GM12801 (cell line): ENCODE measurements around the gene TNIK.

Source experiments
- TF ChIP-seq, protein P1 (sequence below): IDR thresholded peaks from one replicate; pipeline ENCODE4 v1.5.1; 2011; ENCODE audit warnings: control low read depth; ENCODE audit not compliant: insufficient read length; ENCODE audit errors: extremely low read depth

TNIK gene

DNA sequence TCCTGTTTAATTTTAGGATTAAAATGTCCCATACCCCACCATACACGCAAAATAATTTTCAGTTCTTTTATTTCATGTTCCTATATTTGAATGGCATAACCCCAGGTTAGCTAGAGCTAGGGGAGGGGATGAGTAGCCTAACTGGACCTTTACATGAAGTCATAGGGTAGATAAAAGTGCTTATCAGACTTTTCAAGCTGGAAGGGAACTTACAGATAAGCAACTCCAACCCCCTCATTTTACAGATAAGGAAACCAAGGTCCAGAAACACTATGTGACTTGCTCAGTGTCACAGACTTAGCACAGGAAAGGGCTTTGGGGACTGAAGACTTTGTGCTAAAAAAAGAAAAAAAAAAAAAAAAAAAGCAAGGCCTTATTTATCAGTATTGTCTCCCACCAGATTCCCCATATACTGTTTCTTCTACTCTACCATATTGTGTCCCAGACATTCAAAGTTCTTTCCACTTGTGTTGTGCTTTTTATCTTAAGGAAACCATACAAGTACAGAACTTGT is 10.6 kb upstream of the TNIK start:
- TF ChIP-seq, protein P1, sequence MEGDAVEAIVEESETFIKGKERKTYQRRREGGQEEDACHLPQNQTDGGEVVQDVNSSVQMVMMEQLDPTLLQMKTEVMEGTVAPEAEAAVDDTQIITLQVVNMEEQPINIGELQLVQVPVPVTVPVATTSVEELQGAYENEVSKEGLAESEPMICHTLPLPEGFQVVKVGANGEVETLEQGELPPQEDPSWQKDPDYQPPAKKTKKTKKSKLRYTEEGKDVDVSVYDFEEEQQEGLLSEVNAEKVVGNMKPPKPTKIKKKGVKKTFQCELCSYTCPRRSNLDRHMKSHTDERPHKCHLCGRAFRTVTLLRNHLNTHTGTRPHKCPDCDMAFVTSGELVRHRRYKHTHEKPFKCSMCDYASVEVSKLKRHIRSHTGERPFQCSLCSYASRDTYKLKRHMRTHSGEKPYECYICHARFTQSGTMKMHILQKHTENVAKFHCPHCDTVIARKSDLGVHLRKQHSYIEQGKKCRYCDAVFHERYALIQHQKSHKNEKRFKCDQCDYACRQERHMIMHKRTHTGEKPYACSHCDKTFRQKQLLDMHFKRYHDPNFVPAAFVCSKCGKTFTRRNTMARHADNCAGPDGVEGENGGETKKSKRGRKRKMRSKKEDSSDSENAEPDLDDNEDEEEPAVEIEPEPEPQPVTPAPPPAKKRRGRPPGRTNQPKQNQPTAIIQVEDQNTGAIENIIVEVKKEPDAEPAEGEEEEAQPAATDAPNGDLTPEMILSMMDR: no peak

DNA sequence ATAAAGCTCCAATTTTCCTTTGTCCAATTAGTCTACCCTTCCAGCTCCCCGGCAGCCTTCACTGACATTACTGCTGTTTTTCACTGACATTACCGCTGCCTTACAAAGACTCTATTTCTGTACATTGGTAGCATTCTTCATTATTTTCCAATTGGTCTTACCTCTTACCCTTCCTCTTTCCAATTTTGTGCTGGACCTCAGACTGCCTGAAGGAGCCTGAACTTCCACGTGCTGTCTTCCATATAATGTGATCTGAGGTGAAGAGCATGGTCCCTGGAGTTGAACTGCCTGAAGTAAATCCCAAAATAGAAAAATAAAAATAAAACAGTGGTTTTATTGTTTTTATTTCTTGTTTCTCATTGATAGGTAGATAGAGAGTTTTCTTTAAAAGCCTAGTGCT is 9.2 kb upstream of the TNIK start:
- TF ChIP-seq, protein P1: no peak

DNA sequence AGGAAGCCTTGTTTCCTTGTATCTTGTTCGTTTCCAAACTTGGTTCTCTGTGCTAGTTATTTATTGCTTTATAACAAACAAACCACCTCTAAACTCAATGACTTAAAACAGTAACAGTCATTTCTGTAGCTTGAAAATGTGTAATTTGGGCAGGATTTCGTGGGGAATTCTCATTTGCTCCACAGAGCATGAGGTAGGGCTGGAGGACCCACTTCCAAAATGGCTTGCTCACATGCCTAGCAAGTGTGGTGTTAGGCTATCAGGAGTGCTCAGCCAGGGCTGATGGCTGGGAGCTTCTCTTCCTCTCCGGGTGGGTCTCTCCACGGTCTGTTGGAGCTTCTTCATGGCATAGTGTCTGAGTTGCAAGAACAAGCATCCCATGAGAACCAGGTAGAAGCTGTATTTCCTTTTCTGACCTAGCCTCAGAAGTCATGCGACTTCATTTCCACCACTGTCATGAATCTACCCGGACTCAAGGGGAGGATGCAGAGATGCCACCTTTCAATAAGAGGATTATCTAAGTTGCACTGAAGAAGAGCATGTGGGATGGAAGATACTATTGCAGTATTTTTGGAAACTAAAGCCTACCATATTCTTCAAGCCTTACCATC is 8.2 kb upstream of the TNIK start:
- TF ChIP-seq, protein P1: no peak

DNA sequence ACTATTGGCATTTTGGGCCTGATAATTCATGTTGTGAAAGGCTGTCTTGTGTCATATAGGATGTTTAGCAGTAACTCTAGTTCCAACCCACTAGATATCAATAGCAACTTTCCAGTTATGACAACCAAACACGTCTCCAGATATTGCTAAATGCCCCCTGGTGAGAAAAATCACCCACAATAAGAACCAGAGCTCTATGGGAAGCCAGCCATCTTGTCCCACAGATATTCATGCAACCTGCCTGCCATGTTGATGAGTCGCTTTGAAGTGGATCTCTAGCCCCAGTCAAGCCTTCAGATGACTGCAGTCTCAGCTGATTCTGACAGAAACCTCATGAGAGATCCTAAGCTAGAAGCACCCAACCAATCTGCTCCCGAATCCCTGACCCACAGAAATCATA is 5.6 kb upstream of the TNIK start:
- TF ChIP-seq, protein P1: no peak

DNA sequence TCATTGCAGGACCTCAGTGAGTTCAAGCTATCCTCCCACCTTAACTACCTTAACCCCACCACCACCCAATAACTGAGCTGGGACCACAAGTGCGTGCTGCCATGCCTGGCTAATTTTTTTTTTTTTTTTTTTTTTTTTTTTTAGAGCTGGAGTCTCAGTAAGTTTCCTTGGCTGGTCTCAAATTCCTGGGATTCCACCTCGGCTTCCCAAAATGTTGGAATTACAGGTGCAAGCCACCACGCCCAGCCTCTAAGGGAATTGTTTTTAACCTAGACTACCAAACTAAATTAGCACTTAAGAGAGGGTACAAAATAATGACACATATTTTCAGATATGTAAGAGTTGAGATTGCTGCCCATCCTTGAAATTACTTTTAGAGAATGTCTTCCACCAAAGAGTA is 4.3 kb upstream of the TNIK start:
- TF ChIP-seq, protein P1: no peak

DNA sequence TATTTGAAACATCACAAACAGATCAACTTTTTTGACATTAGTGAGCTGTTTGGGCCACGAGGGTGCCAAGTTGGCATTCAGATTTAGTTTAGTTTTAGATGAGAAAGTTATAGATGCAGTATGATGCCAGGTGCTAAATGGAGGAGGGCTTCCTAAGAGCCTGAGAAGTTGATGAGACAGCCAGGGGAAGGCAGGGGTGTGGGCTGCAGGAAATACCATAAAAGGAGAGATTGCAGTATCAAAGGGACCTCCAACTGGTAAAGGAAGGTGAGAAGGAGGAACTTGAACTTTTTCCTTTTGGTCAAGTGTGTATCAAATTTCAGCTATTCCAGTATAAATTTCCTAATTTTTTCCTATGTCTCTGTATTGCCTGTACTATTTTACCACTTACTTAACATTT is 2.0 kb upstream of the TNIK start:
- TF ChIP-seq, protein P1: no peak

DNA sequence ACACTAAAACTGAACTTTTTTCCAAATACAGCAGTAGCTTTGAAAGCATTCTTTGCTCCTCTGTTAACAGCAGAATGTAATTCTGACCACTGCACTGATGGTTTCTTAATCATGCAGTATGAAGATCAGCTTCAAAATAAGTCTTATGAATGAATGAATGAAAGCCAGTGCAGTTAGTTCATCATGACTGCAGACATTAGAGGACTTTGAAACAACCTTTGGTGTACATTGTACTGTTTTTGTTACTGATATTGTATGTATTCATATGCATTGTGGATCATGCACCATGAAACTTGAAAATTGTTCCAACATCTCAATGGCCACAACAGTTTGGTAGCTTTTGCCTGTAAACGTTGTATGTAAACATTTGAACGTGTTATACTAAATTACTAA is 1.3 kb upstream of the TNIK start:
- TF ChIP-seq, protein P1: no peak
